ENCODE data around the gene PIAS4.
"Not testable (repeated sequence)": the region's sequence is repeated elsewhere in the genome, so short reads cannot be mapped to it uniquely, and the experiment has no call there.

Gene PIAS4

GRCh38 chr19:3964256-3965194 lies 43.0 kb upstream of the PIAS4 start:
- ChIA-PET POLR2A (ENCODE audit: low non-redundant PET) (no interaction called here), CTCF (no interaction called here)
- no peak for DNase-seq (ENCODE audit: low spot score)
- no peak overlapping the region for H3K27ac ChIP-seq
- TF ChIP-seq CTCF (conservative IDR thresholded peaks at IDR 0.05; ENCODE audit: low read depth): no peak

GRCh38 chr19:3966051-3967017 lies 41.2 kb upstream of the PIAS4 start:
- no peak for DNase-seq (ENCODE audit: low spot score)
- H3K27ac ChIP-seq: peak overlapping the region; percentile 26

GRCh38 chr19:3967983-3968382 lies 39.6 kb upstream of the PIAS4 start:
- POLR2A ChIA-PET (ENCODE audit: low non-redundant PET): interaction anchor here (0.5 to 3.7 kb wide), 2 partner anchors 17 to 81 kb away, joined by 4 to 15 read pairs; partner anchors contain the start of gene EEF2
- peak overlapping the region; percentile 92 for H3K27ac ChIP-seq

More at GRCh38 chr19:3966051-3967017, 41.2 kb upstream of the PIAS4 start:
- ChIA-PET POLR2A (ENCODE audit: low non-redundant PET) (no interaction called here), CTCF (no interaction called here)
- TF ChIP-seq CTCF (conservative IDR thresholded peaks at IDR 0.05; ENCODE audit: low read depth): no peak

DNA sequence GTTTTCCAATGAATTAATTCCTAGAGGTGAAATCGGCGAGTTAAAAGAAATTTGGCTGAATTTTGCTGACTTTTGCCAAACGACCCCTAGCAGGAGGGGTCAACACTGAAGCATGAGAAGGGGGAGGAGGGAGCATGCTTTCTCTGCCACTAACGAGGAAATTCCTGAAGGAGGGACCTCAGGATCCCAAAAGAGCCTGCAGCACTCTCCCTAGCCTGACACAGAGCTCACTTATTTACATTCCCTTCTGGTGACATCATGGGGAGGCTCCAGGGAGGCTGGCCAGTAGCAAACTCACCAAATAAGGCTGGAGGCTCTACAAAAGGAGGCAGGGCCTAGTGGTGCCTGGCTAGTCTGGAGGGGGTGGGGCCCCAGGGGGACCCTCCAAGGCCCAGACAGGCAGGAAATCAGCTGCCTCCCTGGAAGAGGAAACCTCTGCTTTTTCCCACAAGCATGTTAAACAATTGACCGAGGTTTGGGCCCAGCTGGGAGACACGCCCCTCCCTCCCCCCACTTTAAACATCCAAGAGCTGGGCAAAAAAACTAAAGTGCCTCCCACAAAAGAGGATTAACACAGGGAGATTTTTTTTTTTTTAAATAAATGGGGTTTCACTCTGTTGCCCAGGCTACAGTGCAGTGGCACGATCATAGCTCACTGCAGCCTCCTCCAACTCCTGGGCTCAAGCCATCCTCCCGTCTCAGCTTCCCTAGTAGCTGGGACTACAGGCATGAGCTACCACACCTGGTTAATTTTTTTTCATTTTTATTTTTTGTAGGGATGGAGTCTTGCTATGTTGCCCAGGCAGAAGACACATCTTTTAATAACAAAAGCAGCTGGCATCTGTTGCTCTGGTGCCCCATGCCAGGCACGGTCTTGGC lies 38.7 kb upstream of the PIAS4 start:
- no peak for TF ChIP-seq CTCF (conservative IDR thresholded peaks at IDR 0.05; ENCODE audit: low read depth)
- ChIA-PET CTCF (interaction anchor here (0.9 to 1.0 kb wide), 2 partner anchors 10 to 17 kb away, joined by 3 read pairs; no protein-coding TSS in a partner anchor), POLR2A (ENCODE audit: low non-redundant PET) (interaction anchor here (0.6 to 3.7 kb wide), 2 partner anchors 8 to 16 kb away, joined by 4 to 15 read pairs; partner anchors contain the start of gene EEF2)
- DNase-seq (ENCODE audit: low spot score): peak; percentile 93
- H3K27ac ChIP-seq: peak overlapping the region; percentile 92

More at GRCh38 chr19:3967983-3968382, 39.6 kb upstream of the PIAS4 start:
- CTCF ChIA-PET: interaction anchor here (0.6 kb wide), 1 partner anchor 65 kb away, joined by 3 read pairs; no protein-coding TSS in a partner anchor
- not testable (repeated sequence) for DNase-seq (ENCODE audit: low spot score)

DNA sequence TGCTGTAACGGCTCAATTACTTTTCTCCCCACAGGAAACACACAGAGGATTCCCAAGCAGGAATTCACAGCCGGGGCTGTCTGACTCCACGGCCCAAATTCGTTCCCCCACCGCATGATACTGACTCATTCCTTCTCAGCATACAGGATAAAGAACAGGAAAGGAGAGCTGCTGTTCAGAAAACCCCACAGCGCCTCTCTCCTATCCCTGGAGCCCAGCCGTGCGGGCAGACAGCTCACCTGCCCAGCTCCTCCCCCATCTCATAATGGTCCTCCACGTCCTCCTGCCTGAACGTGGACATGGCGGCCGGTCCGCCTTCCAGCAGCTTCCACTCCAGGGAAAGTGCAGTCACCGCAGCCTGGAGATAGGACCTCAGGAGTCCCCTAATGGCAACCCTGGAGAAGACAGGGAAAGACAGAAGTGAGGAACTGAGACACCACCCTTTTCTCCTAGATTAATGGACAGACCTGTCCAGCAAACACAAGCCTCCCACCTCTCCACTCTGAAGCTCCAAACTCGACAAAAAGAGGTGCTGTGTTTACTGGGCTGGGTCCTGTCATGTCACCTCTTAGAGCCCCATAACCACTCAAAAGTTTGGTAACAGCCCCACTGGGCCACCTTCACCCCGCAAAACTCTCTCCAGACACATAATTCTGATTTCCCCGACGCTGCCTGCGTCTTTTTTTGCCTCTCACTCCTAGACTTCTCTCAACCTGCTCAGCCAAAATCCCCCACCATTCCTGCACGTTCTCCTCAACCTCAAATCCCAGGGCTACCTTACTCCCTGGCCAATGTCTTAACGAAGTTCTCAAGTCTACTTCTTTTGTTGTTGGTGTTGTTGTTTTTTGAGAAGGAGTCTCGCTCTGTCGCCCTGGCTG lies 37.9 kb upstream of the PIAS4 start:
- peak overlapping the region; percentile 92 for H3K27ac ChIP-seq
- ChIA-PET POLR2A (ENCODE audit: low non-redundant PET) (interaction anchor here (0.6 to 3.7 kb wide), 3 partner anchors 9 to 96 kb away, joined by 4 to 15 read pairs (median 9); partner anchors contain the start of gene EEF2), CTCF (interaction anchor here (0.7 to 1.0 kb wide), 3 partner anchors 9 to 18 kb away, joined by 3 to 5 read pairs (median 3); no protein-coding TSS in a partner anchor)
- no peak; the same call in 1 of the 2 replicates for TF ChIP-seq CTCF (conservative IDR thresholded peaks at IDR 0.05; ENCODE audit: low read depth)
- DNase-seq (ENCODE audit: low spot score): peak; percentile 75
